ENCODE data around the gene POMT1.
"Not testable (repeated sequence)": the region's sequence is repeated elsewhere in the genome, so short reads cannot be mapped to it uniquely, and the experiment has no call there.

POMT1 gene

DNA sequence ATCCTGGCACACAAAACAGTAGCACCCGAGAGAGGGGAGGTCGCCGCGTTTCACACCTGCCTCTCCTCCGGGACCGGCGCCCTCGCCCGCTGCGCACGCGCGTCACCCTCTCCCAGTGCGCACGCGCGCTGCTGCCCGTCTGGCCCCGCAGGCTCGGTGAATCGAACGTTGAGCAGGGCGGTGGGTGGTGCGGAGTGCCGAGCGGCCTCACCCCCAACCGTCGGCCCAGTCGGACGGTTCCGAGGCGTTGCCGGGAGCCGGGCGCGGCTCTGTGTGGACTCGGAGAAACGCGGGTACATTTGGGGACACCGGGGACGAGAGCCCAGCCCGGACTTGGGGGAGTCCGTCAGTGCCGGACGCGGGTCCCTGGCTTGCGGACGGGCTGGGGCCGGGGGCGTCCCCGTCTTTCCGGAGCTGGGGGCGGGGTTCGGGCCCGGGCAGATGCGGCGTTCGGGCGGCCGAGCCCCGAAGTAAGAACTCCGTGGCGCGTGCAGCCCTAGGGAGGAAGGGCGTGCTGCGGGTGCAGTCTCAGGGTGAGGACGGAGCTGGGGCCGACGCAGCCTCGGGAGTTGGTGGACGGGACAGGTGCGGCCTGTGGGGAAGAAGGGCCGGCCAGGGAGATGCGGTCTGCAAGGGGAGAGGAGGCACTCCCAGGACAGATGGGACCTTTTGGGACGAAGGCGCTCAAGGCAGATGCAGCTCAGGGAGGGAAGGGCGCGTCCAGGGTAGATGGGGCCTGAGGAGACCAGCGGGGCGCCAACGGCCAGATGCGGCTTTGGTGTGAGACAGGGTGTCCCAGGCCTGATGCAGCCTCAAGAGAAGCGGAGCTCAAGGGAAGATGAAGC is at the start of gene POMT1:
POMT1 (plus strand) TSS at position 138 of the 845 bp plus-strand sequence. CDS start 1,301 bp downstream, outside the sequence.
- CTCF ChIA-PET: interaction anchor here (0.8 to 1.0 kb wide), 2 partner anchors 76 to 130 kb away, joined by 3 read pairs; no protein-coding TSS in a partner anchor
- peak; percentile 91 for DNase-seq
- peaks cover 35% of the 10 kb centered on the region for H3K36me3 Mint-ChIP-seq
- peak within 1 kb of the TSS; percentile 86 for H3K27ac Mint-ChIP-seq
- H3K4me3 Mint-ChIP-seq: peak within 1 kb of the TSS; percentile 89
- no peaks in the 10 kb centered on the region for H3K9me3 Mint-ChIP-seq
- peaks cover 67% of the 10 kb centered on the region for H3K4me1 Mint-ChIP-seq
- no peaks in the 10 kb centered on the region for H3K27me3 Mint-ChIP-seq

- Mint-ChIP-seq H3K4me1 (peaks cover 10% of the 10 kb centered on the region), H3K9me3 (no peaks in the 10 kb centered on the region), H3K27me3 (no peaks in the 10 kb centered on the region), H3K27ac (no peak overlapping the region), H3K36me3 (peaks cover 69% of the 10 kb centered on the region), H3K4me3 (no peak overlapping the region)
- DNase-seq: no peak
- CTCF ChIA-PET: no interaction called here
These were observed 48.7 kb upstream of the POMT1 start for GRCh38 chr9:131454028-131454427.

DNA sequence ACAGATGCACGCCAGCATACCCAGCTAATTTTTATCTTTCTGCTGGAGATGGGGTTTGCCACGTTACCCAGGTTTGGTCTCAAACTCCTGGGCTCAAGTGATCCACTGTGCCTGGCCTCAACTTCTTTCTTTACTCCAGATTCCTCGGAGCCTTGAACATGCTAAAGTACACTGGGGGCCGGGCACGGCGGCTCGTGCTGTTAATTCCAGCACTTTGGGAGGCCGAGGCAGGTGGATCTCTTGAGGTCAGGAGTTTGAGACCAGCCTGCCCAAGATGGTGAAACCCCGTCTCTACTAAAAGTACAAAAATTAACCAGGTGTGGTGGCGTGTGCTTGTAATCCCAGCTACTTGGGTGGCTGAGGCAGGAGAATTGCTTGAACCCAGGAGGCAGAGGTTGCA is 47.1 kb upstream of the POMT1 start:
- peaks cover 71% of the 10 kb centered on the region for H3K36me3 Mint-ChIP-seq
- DNase-seq, CTCF ChIA-PET, H3K4me1 Mint-ChIP-seq, H3K27me3 Mint-ChIP-seq, H3K27ac Mint-ChIP-seq, H3K4me3 Mint-ChIP-seq, H3K9me3 Mint-ChIP-seq: not testable (repeated sequence)

DNA sequence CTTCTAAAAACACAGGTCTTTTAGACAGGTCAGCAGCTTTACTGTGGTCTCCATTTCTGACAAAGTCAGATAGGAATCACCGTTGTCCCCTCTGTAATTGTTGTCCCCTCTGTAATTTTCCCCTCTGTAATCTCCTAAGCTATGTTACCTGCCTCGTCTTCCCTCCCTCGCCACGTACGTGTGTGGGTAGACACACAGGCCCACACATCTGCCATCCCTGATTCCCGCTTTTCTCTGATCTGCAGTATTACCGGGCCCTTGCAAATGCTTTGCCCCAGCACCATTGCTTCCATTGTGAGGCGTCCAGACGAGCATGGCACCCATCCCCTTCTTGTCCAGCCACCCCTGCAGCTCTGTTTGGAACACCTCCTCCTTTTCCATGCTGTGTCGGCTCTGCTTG is 45.0 kb upstream of the POMT1 start:
- Mint-ChIP-seq H3K27me3 (no peaks in the 10 kb centered on the region), H3K36me3 (peaks cover 65% of the 10 kb centered on the region), H3K4me1 (peaks cover 2% of the 10 kb centered on the region), H3K9me3 (no peaks in the 10 kb centered on the region), H3K27ac (no peak overlapping the region), H3K4me3 (no peak overlapping the region)
- CTCF ChIA-PET: interaction anchor here (2.2 kb wide), 1 partner anchor 22 kb away, joined by 5 read pairs; no protein-coding TSS in a partner anchor
- DNase-seq: no peak

- no peak for DNase-seq
- Mint-ChIP-seq H3K4me1 (no peaks in the 10 kb centered on the region), H3K27me3 (no peaks in the 10 kb centered on the region), H3K9me3 (no peaks in the 10 kb centered on the region), H3K36me3 (peaks cover 65% of the 10 kb centered on the region), H3K4me3 (no peak overlapping the region), H3K27ac (no peak overlapping the region)
- CTCF ChIA-PET: no interaction called here
These were observed 43.7 kb upstream of the POMT1 start for GRCh38 chr9:131459056-131459455.

DNA sequence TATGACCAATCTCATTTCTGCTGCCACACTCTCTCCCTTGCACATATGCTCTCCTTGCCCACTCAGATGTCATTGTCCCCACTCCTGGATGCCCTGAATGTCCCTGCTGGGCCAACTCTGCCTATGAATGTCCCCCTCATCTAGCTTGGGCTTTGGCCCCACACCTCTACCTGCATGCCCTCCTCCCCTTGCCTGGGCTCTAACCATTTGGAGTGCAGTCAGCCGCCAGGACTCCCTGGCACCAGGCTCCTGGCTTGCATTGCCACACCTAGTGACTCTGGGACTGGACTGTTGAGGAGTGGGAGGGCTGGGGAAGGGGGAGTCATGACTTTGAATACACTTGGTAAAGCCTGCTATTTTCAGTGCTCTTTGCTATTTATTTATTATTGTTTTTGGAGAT is 41.6 kb upstream of the POMT1 start:
- H3K27me3 Mint-ChIP-seq: no peaks in the 10 kb centered on the region
- H3K9me3 Mint-ChIP-seq: no peaks in the 10 kb centered on the region
- CTCF ChIA-PET: no interaction called here
- H3K27ac Mint-ChIP-seq: no peak overlapping the region
- peaks cover 72% of the 10 kb centered on the region for H3K36me3 Mint-ChIP-seq
- no peak for DNase-seq
- no peaks in the 10 kb centered on the region for H3K4me1 Mint-ChIP-seq
- no peak overlapping the region for H3K4me3 Mint-ChIP-seq

DNA sequence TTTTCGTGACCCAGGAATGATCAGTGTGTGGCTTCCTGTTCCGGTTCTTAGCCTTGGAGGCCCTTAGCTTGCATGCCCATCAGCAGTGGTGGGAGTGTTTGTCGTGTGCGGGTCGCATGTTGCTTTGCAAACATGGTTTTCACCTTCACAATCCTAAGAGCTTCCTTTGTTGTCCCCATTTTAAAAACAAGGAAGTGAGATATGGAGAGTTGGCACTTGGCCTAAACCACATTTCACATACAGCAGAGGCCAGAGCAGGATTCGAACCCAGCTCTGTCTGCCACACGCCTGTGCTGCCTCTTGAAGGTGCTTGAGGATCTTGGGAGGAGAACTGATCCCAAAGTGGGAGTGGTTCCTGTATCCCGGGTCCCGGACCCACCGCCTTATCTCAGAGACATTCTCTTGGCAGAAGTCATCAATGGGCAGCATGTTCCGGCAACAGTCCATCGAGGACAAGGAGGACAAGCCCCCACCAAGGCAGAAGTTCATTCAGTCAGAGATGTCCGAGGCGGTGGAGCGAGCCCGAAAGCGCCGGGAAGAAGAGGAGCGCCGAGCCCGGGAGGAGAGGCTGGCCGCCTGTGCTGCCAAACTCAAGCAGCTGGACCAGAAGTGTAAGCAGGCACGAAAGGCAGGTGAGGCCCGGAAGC is 38.2 kb upstream of the POMT1 start:
- H3K4me1 Mint-ChIP-seq: no peaks in the 10 kb centered on the region
- H3K36me3 Mint-ChIP-seq: peaks cover 70% of the 10 kb centered on the region
- no peak for DNase-seq
- CTCF ChIA-PET: interaction anchor here (1.0 kb wide), 1 partner anchor 12 kb away, joined by 3 read pairs; no protein-coding TSS in a partner anchor
- H3K27ac Mint-ChIP-seq: no peak overlapping the region
- no peaks in the 10 kb centered on the region for H3K27me3 Mint-ChIP-seq
- H3K9me3 Mint-ChIP-seq: no peaks in the 10 kb centered on the region
- no peak overlapping the region for H3K4me3 Mint-ChIP-seq

- H3K36me3 Mint-ChIP-seq: peaks cover 70% of the 10 kb centered on the region
- no peaks in the 10 kb centered on the region for H3K27me3 Mint-ChIP-seq
- H3K4me3 Mint-ChIP-seq: no peak overlapping the region
- CTCF ChIA-PET: interaction anchor here (1.0 kb wide), 1 partner anchor 11 kb away, joined by 3 read pairs; no protein-coding TSS in a partner anchor
- no peak overlapping the region for H3K27ac Mint-ChIP-seq
- no peaks in the 10 kb centered on the region for H3K9me3 Mint-ChIP-seq
- no peak for DNase-seq
- no peaks in the 10 kb centered on the region for H3K4me1 Mint-ChIP-seq
These were observed 37.3 kb upstream of the POMT1 start for GRCh38 chr9:131465401-131465800.

DNA sequence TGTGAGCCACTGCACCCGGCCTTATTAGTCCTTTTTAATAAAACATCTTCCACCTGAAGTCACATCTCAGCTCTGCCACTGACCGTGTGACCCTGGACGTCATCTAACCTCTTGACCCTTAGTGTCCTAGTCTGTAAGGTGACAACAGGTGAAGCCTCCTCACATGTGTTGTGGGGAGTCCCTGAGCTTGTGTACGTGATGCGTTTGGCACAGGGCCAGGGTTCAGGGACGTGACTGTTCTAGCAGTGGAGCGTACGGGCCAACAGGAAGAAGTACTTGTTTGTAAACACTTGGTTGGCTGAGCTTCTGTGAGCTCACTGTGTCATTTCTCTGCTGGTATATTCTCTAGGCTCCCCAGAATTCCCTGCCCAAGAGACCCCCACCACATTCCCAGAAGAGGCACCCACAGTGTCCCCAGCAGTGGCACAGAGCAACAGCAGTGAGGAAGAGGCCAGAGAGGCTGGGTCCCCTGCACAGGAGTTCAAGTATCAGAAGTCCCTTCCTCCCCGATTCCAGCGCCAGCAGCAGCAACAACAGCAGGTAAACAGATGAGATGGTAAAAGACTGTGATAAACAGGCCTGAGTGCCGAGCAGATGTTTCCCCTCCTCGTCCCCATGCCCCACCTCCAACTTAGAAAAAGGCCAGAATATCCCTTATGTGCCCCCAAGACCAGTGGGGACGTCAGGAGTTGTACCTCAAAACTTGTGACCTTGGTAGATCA is 35.3 kb upstream of the POMT1 start:
- CTCF ChIA-PET: interaction anchor here (1.1 kb wide), 1 partner anchor 117 kb away, joined by 3 read pairs; no protein-coding TSS in a partner anchor
- H3K27ac Mint-ChIP-seq: peak overlapping the region; percentile 58
- no peaks in the 10 kb centered on the region for H3K9me3 Mint-ChIP-seq
- peak; percentile 9 for DNase-seq
- H3K27me3 Mint-ChIP-seq: no peaks in the 10 kb centered on the region
- H3K4me3 Mint-ChIP-seq: no peak overlapping the region
- peaks cover 67% of the 10 kb centered on the region for H3K36me3 Mint-ChIP-seq
- no peaks in the 10 kb centered on the region for H3K4me1 Mint-ChIP-seq

GRCh38 chr9:131468031-131468430 is 34.7 kb upstream of the POMT1 start:
- no peak overlapping the region for H3K27ac Mint-ChIP-seq
- H3K4me3 Mint-ChIP-seq: no peak overlapping the region
- peak; percentile 16 for DNase-seq
- CTCF ChIA-PET: interaction anchor here (1.1 kb wide), 1 partner anchor 118 kb away, joined by 3 read pairs; no protein-coding TSS in a partner anchor
- no peaks in the 10 kb centered on the region for H3K4me1 Mint-ChIP-seq
- H3K36me3 Mint-ChIP-seq: peaks cover 69% of the 10 kb centered on the region
- no peaks in the 10 kb centered on the region for H3K9me3 Mint-ChIP-seq
- no peaks in the 10 kb centered on the region for H3K27me3 Mint-ChIP-seq

GRCh38 chr9:131469356-131469755 is 33.4 kb upstream of the POMT1 start:
- no peaks in the 10 kb centered on the region for H3K9me3 Mint-ChIP-seq
- H3K4me1 Mint-ChIP-seq: no peaks in the 10 kb centered on the region
- DNase-seq: no peak
- H3K27me3 Mint-ChIP-seq: no peaks in the 10 kb centered on the region
- H3K27ac Mint-ChIP-seq: no peak overlapping the region
- peaks cover 71% of the 10 kb centered on the region for H3K36me3 Mint-ChIP-seq
- H3K4me3 Mint-ChIP-seq: no peak overlapping the region
- CTCF ChIA-PET: no interaction called here

DNA sequence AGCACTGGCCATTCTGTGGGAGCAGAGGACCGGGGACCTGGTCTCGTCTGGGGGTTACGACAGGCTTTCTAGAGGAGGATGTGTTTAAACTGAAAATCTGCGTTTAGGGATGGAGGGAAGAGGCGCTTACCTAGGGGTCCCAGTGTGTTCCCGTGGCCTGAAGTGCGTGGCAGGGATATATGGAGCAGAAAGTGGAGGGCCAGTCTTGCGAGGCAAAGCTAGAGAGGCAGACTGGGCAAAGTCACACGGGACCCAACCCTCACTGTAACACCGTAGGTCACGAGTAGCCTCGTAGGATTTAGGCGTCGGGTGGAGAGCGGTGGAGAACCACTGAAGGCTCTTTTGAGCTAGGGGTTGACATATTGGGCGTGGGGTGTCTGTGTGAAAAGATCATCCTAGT is 32.8 kb upstream of the POMT1 start:
- DNase-seq: peak; percentile 17
- Mint-ChIP-seq H3K36me3 (peaks cover 70% of the 10 kb centered on the region), H3K27ac (no peak overlapping the region), H3K4me3 (no peak overlapping the region), H3K9me3 (no peaks in the 10 kb centered on the region), H3K27me3 (no peaks in the 10 kb centered on the region), H3K4me1 (no peaks in the 10 kb centered on the region)
- CTCF ChIA-PET: no interaction called here

GRCh38 chr9:131470581-131470991 is 32.1 kb upstream of the POMT1 start:
- Mint-ChIP-seq H3K36me3 (peaks cover 69% of the 10 kb centered on the region), H3K4me1 (no peaks in the 10 kb centered on the region), H3K9me3 (no peaks in the 10 kb centered on the region), H3K4me3 (no peak overlapping the region), H3K27me3 (no peaks in the 10 kb centered on the region), H3K27ac (no peak overlapping the region)
- CTCF ChIA-PET: no interaction called here
- DNase-seq: peak; percentile 19

DNA sequence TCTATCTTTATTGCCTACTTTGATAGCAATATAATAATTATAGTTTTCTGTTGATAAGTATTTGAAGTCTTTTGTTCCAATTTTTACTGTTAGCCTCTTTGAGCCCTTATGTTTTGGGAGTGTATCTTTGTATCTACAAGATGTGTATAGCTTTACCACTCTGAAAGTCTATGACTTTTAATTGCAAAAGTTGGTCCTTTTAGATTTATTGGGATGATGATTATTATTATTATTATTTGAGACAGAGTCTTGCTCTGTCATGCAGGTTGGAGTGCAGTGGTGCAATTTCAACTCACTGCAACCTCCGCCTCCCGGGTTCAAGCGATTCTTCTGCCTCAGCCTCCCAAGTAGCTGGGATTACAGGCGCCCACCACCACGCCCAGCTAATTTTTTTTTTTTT is 30.6 kb upstream of the POMT1 start:
- CTCF ChIA-PET, H3K27me3 Mint-ChIP-seq, H3K4me1 Mint-ChIP-seq, H3K4me3 Mint-ChIP-seq, H3K9me3 Mint-ChIP-seq, DNase-seq, H3K27ac Mint-ChIP-seq: not testable (repeated sequence)
- H3K36me3 Mint-ChIP-seq: peaks cover 65% of the 10 kb centered on the region
